Measurements from ENCODE around the gene ZNF70. TPM values are rescaled to one million over a fixed set of nuclear protein-coding genes. Genes with fewer than 3 reads are reported as not detected.

The ZNF70 gene
- total RNA-seq, 1 donor from 2014 or later = 12.5 TPM

- peak overlapping the region; percentile 44 for H3K27ac Mint-ChIP-seq (ENCODE audit: unreplicated experiment)
- DNase-seq (ENCODE audit: extremely low spot score, unreplicated experiment) = no peak
- TF ChIP-seq CTCF (IDR thresholded peaks at IDR 0.05) = no peak
- H3K9me3 Mint-ChIP-seq (ENCODE audit: unreplicated experiment) = no peaks in the 10 kb centered on the region
- peak overlapping the region; percentile 55 for H3K4me3 Mint-ChIP-seq (ENCODE audit: unreplicated experiment)
- no peaks in the 10 kb centered on the region for H3K27me3 Mint-ChIP-seq (ENCODE audit: unreplicated experiment)
- peaks cover 49% of the 10 kb centered on the region for H3K4me1 Mint-ChIP-seq (ENCODE audit: unreplicated experiment)
- H3K36me3 Mint-ChIP-seq (ENCODE audit: unreplicated experiment) = no peaks in the 10 kb centered on the region
These were observed 21.4 kb upstream of the ZNF70 start for GRCh38 chr22:23772315-23772648.

- no peaks in the 10 kb centered on the region for H3K36me3 Mint-ChIP-seq (ENCODE audit: unreplicated experiment)
These were observed 18.5 kb upstream of the ZNF70 start for GRCh38 chr22:23769321-23769965.

GRCh38 chr22:23767673-23768548 lies 17.0 kb upstream of the ZNF70 start, which contains the start of gene CHCHD10:
CHCHD10 (minus strand) TSS chr22:23767972; CDS start chr22:23767874, 98 bp downstream.
- peak; percentile 90 for TF ChIP-seq CTCF (IDR thresholded peaks at IDR 0.05)
- H3K4me3 Mint-ChIP-seq (ENCODE audit: unreplicated experiment) = peak within 1 kb of the TSS; percentile 80
- H3K27me3 Mint-ChIP-seq (ENCODE audit: unreplicated experiment) = no peaks in the 10 kb centered on the region
- H3K9me3 Mint-ChIP-seq (ENCODE audit: unreplicated experiment) = no peaks in the 10 kb centered on the region
- peaks cover 27% of the 10 kb centered on the region for H3K4me1 Mint-ChIP-seq (ENCODE audit: unreplicated experiment)
- peak; percentile 93 for DNase-seq (ENCODE audit: extremely low spot score, unreplicated experiment)
- H3K36me3 Mint-ChIP-seq (ENCODE audit: unreplicated experiment) = no peaks in the 10 kb centered on the region
- H3K27ac Mint-ChIP-seq (ENCODE audit: unreplicated experiment) = peak within 1 kb of the TSS; percentile 60

More at GRCh38 chr22:23769321-23769965, 18.5 kb upstream of the ZNF70 start:
- no peak overlapping the region for H3K4me3 Mint-ChIP-seq (ENCODE audit: unreplicated experiment)
- TF ChIP-seq CTCF (IDR thresholded peaks at IDR 0.05) = no peak
- no peak overlapping the region for H3K27ac Mint-ChIP-seq (ENCODE audit: unreplicated experiment)
- no peak for DNase-seq (ENCODE audit: extremely low spot score, unreplicated experiment)
- H3K27me3 Mint-ChIP-seq (ENCODE audit: unreplicated experiment) = no peaks in the 10 kb centered on the region
- no peaks in the 10 kb centered on the region for H3K9me3 Mint-ChIP-seq (ENCODE audit: unreplicated experiment)
- peaks cover 38% of the 10 kb centered on the region for H3K4me1 Mint-ChIP-seq (ENCODE audit: unreplicated experiment)

- Mint-ChIP-seq H3K27ac (ENCODE audit: unreplicated experiment) (peak overlapping the region; percentile 27), H3K9me3 (ENCODE audit: unreplicated experiment) (no peaks in the 10 kb centered on the region), H3K27me3 (ENCODE audit: unreplicated experiment) (no peaks in the 10 kb centered on the region), H3K4me1 (ENCODE audit: unreplicated experiment) (peaks cover 30% of the 10 kb centered on the region), H3K36me3 (ENCODE audit: unreplicated experiment) (no peaks in the 10 kb centered on the region), H3K4me3 (ENCODE audit: unreplicated experiment) (peak overlapping the region; percentile 62)
- TF ChIP-seq CTCF (IDR thresholded peaks at IDR 0.05) = no peak
- DNase-seq (ENCODE audit: extremely low spot score, unreplicated experiment) = no peak
These were observed 16.4 kb upstream of the ZNF70 start for GRCh38 chr22:23767303-23767672.
